Erythroblast (primary cell): ENCODE results near the gene MYL10.

Source experiments
- GATA1 ChIP-seq: IDR thresholded peaks from 2 replicates; pipeline ENCODE4 v1.6.1; 2011; ENCODE audit warnings: low read depth, mild to moderate bottlenecking, control low read depth, low read length, moderate library complexity
- POLR2A ChIP-seq: IDR thresholded peaks from 2 replicates; pipeline ENCODE4 v1.6.1; 2011; ENCODE audit warnings: mild to moderate bottlenecking, low read length

DNA sequence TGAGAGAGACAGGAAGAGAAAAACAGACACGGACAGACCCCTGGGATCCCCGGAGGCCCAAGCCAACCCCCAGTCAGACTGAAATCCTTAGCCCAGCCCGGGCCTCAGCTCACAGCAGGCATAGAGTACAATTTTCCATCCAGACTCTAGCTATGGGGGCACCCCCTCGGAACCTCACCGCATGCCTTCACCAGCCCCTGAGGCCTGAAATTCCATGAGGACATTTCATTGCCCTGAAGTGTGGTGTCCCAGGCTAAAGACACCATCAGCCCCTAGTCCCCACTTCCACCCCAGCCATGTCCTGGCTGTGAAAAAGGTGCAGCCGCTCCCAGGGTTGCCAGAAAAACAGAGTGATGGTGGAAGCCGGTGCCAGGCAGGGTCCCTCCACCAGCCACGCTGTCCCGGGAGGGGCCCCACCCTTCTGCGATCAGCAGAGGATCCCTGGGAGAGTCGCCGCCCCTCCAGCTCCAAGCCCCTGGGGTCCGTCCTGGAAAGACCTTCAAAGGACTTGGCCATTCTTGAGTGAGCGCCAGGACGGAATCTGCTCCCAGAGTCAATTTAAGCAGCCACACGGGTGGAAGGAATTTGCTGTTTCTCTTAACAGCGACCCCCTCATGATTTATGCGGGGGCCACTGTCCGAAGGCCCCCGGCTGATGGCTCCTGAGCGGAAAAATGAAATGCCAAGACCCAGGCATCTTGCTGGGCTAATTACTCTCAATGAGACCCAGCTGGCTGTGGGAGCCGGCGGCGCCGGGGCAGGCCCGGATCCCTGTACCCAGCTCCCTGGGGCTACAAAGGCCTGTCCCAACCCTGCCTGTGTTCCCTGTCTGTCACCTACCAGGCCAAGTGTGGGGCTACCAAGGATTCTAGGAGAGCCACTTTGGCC, 23.2 kb downstream of the MYL10 start:
- TF ChIP-seq GATA1: no peak
- TF ChIP-seq POLR2A: no peak
